Right renal pelvis (tissue), 4 donors: ENCODE results near the gene INTS6L. TPM values are rescaled to one million over a fixed set of nuclear protein-coding genes. Genes with fewer than 3 reads are reported as not detected.

ENCODE experiments used
- DNase-seq, 4 donors: peaks; one replicate each; pipeline ENCODE4 v3.0.0-alpha.2; 2013; ENCODE audit warnings: low read depth in 4 of 4, low spot score in 3 of 4, missing footprints in 1 of 4
- polyA plus RNA-seq, 4 donors: library from polyadenylated mRNA; unstranded; fragments of 120-200 nt; gene quantifications; one replicate each; pipeline ENCODE4 v1.2.1, GENCODE V29; 2013; ENCODE audit not compliant: insufficient read length in 4 of 4

INTS6L gene, protein sequence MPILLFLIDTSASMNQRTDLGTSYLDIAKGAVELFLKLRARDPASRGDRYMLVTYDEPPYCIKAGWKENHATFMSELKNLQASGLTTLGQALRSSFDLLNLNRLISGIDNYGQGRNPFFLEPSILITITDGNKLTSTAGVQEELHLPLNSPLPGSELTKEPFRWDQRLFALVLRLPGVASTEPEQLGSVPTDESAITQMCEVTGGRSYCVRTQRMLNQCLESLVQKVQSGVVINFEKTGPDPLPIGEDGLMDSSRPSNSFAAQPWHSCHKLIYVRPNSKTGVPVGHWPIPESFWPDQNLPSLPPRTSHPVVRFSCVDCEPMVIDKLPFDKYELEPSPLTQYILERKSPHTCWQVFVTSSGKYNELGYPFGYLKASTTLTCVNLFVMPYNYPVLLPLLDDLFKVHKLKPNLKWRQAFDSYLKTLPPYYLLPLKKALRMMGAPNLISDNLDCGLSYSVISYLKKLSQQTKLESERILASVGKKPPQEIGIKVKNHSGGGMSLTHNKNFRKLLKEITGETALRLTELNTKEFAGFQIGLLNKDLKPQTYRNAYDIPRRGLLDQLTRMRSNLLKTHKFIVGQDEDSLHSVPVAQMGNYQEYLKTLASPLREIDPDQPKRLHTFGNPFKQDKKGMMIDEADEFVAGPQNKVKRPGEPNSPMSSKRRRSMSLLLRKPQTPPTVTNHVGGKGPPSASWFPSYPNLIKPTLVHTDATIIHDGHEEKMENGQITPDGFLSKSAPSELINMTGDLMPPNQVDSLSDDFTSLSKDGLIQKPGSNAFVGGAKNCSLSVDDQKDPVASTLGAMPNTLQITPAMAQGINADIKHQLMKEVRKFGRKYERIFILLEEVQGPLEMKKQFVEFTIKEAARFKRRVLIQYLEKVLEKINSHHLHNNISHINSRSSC
- 10 to 100 TPM; 20.0 to 29.5 (median 22.4) TPM for polyA plus RNA-seq

DNA sequence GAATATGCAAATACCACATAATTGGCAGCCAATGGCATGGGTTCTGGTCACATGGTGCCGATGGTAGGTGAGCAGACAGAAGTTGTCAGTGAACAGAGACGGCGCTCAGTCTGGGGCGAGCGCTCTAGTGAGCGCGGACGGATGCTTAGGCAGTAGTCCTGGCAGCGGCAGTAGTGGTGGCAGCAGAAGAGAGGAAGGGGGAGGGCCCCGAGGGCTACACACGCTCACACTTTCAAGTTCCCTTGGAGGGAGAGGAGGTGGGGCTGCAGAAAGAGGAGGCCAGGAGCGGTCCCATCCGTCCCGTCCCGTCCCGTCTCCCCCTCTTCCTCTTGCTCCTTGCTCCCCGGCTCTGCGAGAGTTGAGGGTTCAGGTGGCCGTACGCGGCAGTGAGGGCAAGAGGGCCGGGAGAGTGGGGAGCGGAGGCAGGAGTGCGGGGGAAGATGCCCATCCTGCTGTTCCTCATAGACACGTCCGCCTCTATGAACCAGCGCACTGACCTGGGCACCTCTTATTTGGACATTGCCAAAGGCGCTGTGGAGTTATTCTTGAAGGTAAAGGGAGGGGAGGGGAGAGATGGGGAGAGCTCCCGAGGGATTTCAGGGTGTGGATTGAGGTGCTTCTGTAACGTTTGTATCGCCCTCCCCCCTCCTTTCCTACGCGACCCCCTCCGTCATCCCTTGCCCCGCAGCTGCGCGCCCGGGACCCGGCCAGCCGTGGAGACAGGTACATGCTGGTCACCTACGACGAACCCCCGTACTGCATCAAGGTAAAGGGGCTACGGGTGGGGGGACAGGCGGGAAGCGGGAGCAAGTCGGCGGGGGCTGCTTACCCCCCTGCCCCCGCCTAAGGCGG, at the start of gene INTS6L:
Gene INTS6L (plus strand): TSS at position 108 of the 852 bp plus-strand sequence. CDS start 333 bp downstream, at position 441.
- peak; percentile 50 to 83 (median 75) for DNase-seq

DNA sequence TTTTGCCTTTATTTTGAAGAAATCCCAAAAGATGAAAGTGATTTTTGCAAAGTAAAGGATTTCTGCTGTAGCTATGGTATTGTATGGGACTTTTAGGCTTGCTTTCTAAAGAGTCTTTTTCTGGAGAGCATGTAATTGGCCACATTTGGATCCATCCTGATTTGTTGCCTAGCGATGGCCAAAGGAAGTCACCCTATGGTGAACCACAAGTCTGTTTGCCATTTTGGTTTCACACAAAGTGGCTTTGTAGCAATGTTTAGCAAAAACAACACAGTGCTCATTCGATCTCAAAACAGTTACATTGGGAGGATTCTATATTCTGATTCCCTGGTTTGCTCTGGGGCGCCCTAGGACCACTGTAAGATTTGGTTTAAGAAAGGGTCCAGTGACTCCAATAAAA, 44.1 kb upstream of the INTS6L start:
- no peak for DNase-seq

DNA sequence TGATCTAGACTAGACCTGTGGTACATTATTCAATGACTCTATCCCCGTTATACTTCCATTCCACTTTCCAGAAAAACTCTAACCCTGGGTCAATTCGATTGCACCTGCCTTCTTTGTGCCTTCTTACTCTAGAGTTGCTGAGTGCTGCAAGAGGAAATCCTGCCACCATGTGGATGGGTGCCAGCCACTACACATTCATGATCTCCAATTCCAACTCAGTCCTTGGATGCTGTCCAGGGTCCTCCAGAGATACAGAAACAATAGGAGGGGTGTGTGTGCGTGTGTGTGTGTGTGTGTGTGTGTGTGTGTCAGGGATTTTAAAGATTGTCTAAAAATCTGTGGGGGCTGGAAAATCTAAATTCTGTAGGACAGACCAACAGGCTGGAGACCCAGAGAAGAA, 42.9 kb upstream of the INTS6L start:
- peak; percentile 29 to 45 (median 40) for DNase-seq

DNA sequence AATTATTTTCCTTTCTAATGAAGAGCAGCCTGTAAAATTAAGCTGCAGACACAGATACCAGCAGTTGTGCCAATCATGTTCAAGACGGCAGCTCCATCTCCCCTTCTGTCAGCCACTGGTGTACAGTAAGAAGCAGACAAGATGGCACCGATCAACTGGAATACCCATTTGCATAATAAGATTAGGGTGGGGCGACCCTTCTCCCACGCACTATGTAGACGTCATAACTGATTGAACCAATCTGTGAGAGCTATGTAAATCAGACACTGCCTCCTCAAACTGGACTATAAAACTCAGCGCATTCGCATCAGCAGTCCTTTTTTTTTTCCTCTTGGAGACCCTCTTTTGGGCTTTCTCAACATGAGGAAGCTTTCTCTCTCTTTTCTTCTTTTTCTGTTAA, 40.4 kb upstream of the INTS6L start:
- no peak for DNase-seq

DNA sequence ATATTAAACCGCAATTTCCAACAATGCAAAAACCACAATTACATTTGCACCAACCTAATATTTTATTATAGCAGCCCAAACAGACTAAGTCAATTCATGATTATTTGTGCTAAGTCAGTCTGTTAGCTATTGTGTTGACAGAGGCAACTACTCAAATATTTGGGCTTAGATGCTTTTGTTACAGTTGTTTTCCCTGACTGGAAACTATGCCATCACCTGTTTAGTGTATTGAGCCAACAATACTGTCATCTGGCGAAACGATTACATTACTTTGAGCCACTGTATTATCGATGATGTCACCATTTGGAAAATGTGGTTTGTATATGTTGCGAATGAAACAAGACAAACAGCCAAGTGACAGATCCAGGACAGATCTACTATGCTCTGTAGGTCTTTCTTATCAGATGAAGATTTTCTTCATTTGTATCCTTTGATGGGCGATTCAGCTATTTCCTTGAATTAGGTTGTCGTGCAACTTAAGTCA, 38.7 kb upstream of the INTS6L start:
- no peak for DNase-seq

DNA sequence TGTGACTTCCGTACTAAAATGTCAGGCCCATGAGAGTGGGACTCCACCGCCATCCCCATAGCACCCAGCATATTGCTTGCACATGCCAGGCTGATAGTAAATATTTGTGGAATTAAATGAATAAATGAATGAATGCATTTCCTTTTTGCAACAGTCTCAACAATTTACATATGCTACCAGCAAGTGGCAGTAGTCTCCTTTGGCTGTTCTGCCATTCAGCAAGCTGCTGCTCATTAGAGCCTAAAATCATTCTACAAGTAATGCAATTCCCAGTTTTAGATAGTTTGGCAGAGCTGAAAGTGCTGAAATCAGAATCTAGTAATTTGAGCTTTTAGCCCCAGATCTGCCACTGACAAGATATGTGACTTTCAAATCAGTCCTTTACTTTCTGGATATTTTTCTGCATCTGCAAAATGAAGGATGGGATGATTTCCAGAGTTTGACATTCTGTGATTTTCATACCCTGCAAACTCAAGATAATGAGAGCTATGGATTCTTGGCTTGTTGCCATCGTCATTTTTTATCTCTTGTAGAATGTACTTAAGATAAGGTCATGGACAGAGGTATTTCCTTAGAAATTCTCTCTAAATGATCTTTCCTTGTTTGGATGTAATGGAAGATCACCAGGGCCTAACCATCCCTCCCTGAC, 35.7 kb upstream of the INTS6L start:
- DNase-seq: peak in 3 of 4 donors; percentile 3 to 8 (median 4)

DNA sequence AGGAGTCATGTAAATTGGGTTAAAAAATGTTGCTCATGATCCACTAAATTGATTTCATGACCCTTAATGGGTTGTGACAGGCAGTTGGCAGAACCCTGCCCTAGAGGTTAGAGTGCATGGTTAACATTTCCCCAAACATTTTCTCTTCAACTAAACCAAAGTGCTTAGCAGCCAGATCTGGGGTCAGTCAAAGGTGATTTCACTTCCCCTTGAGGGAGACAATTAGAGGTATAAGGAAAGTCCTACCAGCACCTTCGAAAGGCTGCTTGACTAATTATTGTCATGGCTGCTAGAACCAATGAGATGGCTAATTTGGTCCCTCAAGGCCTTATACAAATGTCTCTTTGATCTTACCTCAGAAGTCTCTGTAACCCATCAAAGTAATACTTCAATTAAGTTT, 30.9 kb upstream of the INTS6L start:
- no peak for DNase-seq

DNA sequence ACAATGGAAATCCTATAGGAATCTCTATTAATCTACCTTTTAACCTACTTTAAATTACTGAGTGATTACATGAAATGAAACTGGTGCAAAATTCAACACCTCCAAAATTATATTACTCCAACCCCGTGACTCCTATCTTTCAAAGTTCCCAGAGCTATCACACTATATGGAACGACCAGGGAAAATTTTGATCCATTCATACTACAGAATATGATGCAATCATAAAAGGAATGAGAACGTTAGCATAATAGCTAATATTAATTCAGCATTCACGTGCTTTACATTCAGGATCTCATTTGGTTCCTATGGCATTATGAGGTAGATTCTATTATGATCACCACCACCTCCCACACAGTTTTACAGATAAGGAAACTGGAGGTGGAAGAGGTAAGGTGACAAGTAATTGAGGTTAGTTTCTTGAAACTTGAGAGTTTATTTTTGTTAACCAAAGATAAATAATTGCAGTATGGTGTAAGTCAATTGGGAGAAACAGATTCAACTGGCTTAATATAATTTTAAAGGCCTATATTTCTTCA, 29.4 kb upstream of the INTS6L start:
- DNase-seq: no peak

DNA sequence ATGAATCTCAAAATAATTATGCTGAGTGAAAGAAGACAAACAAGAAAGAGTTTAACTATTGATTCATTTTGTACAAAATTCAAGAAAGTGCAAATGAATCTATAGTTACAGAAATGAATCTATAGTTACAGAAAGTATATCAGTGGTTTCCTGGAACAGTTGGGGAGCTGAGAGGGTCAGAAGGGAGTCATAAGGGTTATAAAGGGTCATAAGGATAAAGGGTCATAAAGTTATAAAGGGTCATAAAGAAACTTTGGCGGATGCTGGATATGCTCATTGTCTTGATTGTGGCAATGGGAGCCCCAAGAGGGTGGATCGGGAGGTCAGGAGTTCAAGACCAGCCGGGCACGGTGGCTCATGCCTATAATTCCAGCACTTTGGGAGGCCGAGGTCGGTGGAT, 26.0 kb upstream of the INTS6L start:
- no peak for DNase-seq

DNA sequence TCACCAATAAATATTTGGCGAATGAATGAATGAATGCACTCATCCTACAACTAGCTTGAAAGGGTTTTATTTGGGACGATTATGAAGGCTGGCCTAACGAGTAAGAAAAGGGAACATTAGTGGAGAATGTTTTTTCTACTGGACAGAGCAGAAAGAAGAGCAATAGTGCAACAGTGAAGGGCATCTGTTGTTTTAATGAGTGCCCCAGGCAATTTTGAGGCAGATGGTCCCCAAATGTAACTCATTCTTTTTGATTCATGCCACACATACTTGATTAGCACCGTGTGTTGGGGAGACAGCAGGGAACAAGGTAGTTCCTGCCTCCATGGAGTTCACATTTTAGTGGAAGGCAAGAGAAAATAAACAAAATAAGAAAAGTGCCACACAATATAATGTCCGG, 22.7 kb upstream of the INTS6L start:
- no peak for DNase-seq

DNA sequence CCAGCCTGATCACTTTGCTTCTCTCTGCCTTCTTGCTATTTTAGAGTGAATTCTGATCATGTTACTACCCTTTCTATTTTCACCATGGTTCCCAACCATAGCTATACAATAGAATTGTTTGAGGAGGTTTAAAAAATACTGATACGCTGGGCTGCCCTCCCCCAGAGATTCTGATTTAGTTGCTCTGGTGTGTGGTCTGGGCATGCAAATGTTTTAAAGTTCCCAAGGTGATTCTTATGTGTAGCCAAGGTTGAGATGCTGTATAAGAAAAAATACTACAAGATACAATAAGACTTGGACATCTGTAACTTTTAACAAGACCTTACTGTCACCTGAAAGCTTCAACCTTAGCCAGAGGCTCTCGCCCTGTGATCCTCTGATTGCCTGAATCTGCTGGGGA, 22.2 kb upstream of the INTS6L start:
- no peak for DNase-seq

DNA sequence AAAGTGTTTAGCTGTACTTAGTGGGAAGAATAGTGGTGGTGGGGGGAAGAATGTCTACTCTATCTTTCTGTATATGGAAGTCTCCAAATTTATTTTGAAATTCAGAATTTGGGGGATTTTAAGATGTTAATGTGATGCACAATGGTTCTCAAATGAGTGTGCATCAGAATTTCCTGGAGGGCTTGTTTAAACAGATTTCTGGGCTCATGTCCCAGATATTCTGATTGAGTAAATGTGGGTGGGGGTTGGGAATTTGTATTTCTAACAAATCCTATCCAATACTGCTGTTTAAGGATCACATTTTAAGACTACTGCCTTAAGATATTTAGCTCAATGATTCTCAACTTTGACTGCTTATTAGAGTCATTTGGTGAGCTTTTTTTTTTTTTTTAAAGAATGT, 15.1 kb upstream of the INTS6L start:
- DNase-seq: no peak

DNA sequence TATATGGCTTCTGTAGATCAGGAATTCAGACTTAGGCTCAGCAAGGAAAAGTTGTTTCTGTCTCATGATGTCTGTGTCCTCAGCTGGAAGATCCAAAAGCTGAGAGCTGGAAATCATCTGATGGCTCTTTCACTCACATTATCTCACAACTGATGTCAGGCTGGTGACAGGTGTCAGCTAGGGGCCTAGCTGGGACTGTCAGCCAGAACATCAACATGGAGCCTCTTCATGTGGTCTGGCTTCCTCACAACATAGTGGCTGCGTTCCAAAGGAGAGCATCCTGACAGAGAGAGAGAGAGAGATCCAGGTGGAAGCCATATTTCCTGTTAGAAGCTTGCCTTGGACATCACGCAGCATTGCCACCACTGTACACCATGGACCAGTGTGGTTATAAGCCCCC, 10.6 kb upstream of the INTS6L start:
- no peak for DNase-seq

DNA sequence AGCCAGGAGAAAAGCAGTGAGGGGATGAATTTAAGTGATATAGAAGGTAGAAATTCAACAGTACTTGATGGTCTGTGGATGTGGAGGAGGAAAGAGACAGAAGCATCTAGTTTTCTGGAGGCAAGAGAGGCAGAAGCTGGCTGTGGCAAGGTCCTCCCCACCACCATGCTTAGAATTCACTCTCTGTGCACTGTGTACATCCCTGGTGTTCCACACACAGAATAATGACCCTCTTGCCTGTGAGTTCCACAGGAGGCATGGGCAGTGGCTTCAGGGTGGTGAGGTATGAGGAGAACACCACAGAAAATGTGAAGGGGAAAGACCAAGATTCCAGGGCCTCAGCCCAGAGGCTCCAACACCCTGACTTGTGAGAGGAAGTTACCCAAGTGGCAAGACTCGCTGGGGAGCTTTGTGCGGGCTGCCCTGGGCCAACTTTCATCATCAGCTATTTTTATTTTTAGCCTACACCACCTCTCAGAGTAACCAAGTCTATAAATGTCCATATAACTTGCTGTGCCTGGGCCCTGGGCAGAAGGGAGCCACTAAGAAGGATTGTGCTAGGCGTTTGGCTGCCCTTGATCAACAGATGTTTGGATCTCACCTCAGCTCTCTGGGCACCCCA, 7.8 kb upstream of the INTS6L start:
- DNase-seq: no peak

DNA sequence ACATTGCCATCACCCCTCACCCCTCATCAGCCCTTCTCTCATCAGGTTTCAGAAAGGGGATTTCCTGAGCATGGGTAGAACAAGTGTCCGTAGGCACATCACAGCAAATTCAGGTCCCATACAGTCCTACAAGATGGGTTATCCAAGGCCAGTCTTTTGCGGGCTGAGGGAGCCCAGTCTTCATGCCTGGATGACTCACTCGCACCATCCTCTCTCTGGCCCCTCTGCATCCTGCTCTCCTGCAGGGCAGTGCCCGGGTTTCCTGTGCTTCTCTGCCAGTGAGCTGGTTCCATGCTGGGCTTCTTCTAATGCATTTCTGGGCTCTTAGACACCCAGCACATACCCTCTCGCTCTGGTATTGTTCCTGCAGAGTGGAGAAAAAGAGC, 7.3 kb upstream of the INTS6L start:
- no peak for DNase-seq

DNA sequence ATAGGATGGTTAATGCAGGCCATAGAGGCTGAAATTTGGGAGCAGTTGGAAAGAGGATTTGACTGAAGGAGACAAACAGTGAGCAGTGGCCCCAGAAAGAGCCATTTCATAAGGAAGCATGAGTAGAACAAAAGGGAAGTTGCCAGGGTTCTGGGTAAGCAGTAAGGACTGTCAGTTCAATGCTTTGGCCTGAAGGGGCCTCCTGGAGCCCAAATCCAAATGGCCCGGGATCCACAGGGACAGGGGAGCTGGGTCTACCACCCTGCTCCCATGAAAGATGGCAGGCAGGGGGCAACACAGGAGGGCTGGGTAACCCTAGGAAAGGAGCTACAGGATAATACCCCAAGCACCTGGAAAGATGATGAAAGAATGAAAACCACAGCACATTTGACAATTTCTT, 4.1 kb upstream of the INTS6L start:
- no peak for DNase-seq

DNA sequence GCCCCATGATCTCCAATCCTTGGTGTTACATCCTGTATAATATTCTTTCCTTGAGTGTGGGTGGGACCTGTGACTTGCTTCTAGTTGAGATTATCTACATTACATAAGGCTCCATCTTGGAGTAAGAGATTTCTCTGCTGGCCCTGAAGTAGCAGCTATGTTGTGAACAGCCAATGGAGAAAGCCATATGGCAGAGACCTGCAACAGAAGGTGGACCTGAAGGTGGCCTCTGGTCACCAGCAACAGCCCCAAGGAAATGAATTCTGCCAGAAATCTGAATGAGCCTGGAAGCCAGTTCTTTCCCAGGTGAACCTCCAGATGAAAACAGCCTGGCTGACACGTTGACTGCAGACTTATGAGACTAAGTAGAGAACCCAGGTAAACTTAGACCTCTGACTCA, 2.3 kb upstream of the INTS6L start:
- DNase-seq: no peak

DNA sequence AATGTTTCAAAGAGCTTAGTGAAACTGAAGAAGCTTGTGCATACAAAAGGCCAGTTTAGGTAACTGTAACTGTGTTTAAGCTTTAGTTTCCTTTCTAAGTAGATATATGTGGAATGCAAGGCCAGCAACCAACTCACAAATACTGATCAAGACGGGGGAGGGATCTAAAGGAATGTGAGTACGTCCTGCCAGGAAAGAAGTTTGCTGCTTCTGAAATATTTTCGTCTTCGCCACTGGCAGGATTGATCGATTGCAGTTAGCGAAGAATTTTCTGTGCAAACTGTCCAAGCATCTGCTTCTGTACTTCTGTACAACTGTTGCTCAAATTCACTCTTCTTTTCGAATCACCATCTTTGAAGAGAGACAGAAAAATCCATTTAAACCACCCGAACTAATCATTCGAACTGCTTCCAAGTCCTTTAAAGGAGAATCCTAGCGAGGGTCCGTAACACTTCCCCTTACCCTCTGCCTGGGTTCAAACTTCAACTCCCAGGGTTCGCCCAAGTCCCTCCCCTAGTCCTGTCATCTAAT, 373 bp upstream of the INTS6L start:
- DNase-seq: peak in 1 of 4 donors; percentile 31
